Measurements from ENCODE around the gene VAPB. TPM values are rescaled to one million over a fixed set of nuclear protein-coding genes. Genes with fewer than 3 reads are reported as not detected.

VAPB gene
- total RNA-seq, 1 experiment from 2014 or later: 51.1 TPM

DNA sequence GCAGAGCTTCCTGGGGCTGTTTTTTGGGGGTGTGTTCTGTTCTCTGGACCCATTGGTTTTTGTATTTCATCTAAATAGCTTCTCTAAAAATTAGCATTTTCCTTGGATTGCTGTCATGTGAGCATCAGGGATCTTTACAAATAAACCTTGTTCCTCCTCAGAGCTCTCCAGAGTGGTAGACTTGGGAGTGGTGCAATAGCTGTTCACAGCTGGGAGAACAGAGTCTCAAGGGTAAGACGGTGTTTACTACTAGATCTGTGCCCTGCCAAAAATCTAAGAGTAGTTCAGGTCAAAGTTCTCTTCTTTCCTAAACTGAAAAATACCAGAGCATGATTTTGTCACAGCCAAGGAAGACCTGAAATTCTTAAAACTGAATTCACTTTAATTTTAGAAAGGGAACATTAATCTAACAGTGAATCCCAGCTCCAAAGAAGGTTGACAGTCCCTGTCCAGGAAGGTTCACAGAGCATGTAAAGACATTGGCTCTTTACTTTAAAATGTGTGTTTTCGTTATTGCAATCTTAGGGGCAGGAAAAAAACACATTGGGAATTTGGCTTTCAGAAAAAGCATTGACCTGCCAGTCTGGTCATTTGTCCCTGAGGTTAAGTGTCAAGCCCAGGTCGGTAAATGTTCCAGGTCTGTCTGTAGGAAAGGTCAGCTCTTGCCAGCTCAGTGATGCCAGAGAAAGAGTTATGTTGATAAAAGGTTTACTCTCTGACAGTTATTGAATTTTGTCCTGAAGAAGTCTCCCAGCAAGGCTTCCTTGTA, 43.3 kb downstream of the VAPB start:
- no peak overlapping the region for H3K27ac ChIP-seq (ENCODE audit: low read depth, low read length)
- POLR2A ChIA-PET: no interaction called here
- no peak for DNase-seq (ENCODE audit: low read depth, low spot score)

More for the DNA sequence above, 43.3 kb downstream of the VAPB start:
- Histone ChIP-seq H3K9me2 (ENCODE audit: insufficient read depth) (no peaks in the 10 kb centered on the region), H3K36me3 (ENCODE audit: control insufficient read depth in 1 of 2, insufficient read depth in 2 of 2, low read length in 2 of 2) (peaks cover 0 to 4% of the 10 kb centered on the region in 2 experiments; a peak in 1 of 4 replicates), H2AFZ (ENCODE audit: low read depth, low read length, poor library complexity, severe bottlenecking) (no peak overlapping the region), H3K9ac (ENCODE audit: low read length) (no peak overlapping the region), H4K20me1 (ENCODE audit: insufficient read depth) (no peaks in the 10 kb centered on the region; the same call in 1 of the 2 replicates), H3K4me1 (ENCODE audit: control insufficient read depth in 1 of 2, insufficient read depth in 2 of 2, low read length in 2 of 2) (no peaks in the 10 kb centered on the region), H3K4me2 (ENCODE audit: low read length) (no peak overlapping the region), H3K79me2 (ENCODE audit: insufficient read depth, low read length) (peaks cover 99% of the 10 kb centered on the region), H3K27me3 (ENCODE audit: insufficient read depth, low read length) (no peaks in the 10 kb centered on the region), H3K9me3 (ENCODE audit: control insufficient read depth in 1 of 2, insufficient read depth in 1 of 2, low read depth in 1 of 2, low read length in 2 of 2) (no peaks in the 10 kb centered on the region), H3K4me3 (replicated peaks in 1 of 2; ENCODE audit: low read depth in 1 of 2, low read length in 2 of 2) (no peak overlapping the region)
- ATAC-seq: no peak
- CTCF ChIA-PET: no interaction called here
- TF ChIP-seq, protein P1, sequence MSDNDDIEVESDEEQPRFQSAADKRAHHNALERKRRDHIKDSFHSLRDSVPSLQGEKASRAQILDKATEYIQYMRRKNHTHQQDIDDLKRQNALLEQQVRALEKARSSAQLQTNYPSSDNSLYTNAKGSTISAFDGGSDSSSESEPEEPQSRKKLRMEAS (IDR thresholded peaks at IDR 0.05): no peak
- TF ChIP-seq ZFX (IDR thresholded peaks at IDR 0.05): no peak
- TF ChIP-seq YY1 (IDR thresholded peaks at IDR 0.05; ENCODE audit: extremely low read depth, insufficient replicate concordance, low read depth, low read length): no peak
- no peak for TF ChIP-seq CEBPB (IDR thresholded peaks at IDR 0.05; ENCODE audit: low read depth)
- no peak for TF ChIP-seq ELF1 (IDR thresholded peaks at IDR 0.05; ENCODE audit: borderline replicate concordance, low read depth)
- no peak for TF ChIP-seq EZH2 (IDR thresholded peaks at IDR 0.05)
- TF ChIP-seq EGR1 (IDR thresholded peaks at IDR 0.05; ENCODE audit: low read depth): no peak
- TF ChIP-seq, protein P2, sequence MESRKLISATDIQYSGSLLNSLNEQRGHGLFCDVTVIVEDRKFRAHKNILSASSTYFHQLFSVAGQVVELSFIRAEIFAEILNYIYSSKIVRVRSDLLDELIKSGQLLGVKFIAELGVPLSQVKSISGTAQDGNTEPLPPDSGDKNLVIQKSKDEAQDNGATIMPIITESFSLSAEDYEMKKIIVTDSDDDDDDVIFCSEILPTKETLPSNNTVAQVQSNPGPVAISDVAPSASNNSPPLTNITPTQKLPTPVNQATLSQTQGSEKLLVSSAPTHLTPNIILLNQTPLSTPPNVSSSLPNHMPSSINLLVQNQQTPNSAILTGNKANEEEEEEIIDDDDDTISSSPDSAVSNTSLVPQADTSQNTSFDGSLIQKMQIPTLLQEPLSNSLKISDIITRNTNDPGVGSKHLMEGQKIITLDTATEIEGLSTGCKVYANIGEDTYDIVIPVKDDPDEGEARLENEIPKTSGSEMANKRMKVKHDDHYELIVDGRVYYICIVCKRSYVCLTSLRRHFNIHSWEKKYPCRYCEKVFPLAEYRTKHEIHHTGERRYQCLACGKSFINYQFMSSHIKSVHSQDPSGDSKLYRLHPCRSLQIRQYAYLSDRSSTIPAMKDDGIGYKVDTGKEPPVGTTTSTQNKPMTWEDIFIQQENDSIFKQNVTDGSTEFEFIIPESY (IDR thresholded peaks at IDR 0.05; ENCODE audit: extremely low read depth, insufficient replicate concordance, low read length): no peak
- TF ChIP-seq JUND (IDR thresholded peaks at IDR 0.05): no peak
- no peak for TF ChIP-seq TCF7L2 (IDR thresholded peaks at IDR 0.05; ENCODE audit: borderline replicate concordance, extremely low read depth, insufficient read depth, insufficient read length)
- no peak for TF ChIP-seq CBX3 (IDR thresholded peaks at IDR 0.05; ENCODE audit: low read depth)
- TF ChIP-seq, protein P3, sequence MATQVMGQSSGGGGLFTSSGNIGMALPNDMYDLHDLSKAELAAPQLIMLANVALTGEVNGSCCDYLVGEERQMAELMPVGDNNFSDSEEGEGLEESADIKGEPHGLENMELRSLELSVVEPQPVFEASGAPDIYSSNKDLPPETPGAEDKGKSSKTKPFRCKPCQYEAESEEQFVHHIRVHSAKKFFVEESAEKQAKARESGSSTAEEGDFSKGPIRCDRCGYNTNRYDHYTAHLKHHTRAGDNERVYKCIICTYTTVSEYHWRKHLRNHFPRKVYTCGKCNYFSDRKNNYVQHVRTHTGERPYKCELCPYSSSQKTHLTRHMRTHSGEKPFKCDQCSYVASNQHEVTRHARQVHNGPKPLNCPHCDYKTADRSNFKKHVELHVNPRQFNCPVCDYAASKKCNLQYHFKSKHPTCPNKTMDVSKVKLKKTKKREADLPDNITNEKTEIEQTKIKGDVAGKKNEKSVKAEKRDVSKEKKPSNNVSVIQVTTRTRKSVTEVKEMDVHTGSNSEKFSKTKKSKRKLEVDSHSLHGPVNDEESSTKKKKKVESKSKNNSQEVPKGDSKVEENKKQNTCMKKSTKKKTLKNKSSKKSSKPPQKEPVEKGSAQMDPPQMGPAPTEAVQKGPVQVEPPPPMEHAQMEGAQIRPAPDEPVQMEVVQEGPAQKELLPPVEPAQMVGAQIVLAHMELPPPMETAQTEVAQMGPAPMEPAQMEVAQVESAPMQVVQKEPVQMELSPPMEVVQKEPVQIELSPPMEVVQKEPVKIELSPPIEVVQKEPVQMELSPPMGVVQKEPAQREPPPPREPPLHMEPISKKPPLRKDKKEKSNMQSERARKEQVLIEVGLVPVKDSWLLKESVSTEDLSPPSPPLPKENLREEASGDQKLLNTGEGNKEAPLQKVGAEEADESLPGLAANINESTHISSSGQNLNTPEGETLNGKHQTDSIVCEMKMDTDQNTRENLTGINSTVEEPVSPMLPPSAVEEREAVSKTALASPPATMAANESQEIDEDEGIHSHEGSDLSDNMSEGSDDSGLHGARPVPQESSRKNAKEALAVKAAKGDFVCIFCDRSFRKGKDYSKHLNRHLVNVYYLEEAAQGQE (IDR thresholded peaks at IDR 0.05; ENCODE audit: low read depth): no peak
- TF ChIP-seq EZH2phosphoT487 (IDR thresholded peaks at IDR 0.05; ENCODE audit: borderline replicate concordance): no peak
- no peak for TF ChIP-seq POLR2AphosphoS5 (IDR thresholded peaks at IDR 0.05; ENCODE audit: low read depth, low read length)
- RAD21 ChIA-PET (ENCODE audit: low non-redundant PET in 1 of 2, low total read pairs in 2 of 2, uncharacterized antibody in 2 of 2, unreplicated experiment in 2 of 2): no interaction called here
- no TSS peak for BruUV-seq (replicated peaks)
- intact Hi-C loops (cut with micrococcal nuclease): no loop called here
